Neutrophil (primary cell): ENCODE data around the gene BMPR1B.

ENCODE experiments used
- H3K27ac ChIP-seq: fragments of 200-600 bp; sonication (generic); 2 replicates; pipeline ENCODE4 v1.5.1; 2016; ENCODE audit warnings: mild to moderate bottlenecking, moderate library complexity
- H3K27me3 ChIP-seq: fragments of 200-600 bp; sonication (generic); 2 replicates; pipeline ENCODE4 v1.6.0; 2016; ENCODE audit warnings: mild to moderate bottlenecking
- H3K36me3 ChIP-seq: fragments of 200-600 bp; sonication (generic); 2 replicates; pipeline ENCODE4 v1.5.1; 2017
- H3K4me1 ChIP-seq, 2 experiments: fragments of 200-600 bp in 1 of 2; sonication (generic) in 1 of 2; 1 replicate in 1 of 2; 2 replicates in 1 of 2; pipeline versions ENCODE4 v1.5.1 to v1.6.1; 2013 to 2016; ENCODE audit warnings: low read depth in 1 of 2, low read length in 1 of 2, mild to moderate bottlenecking in 1 of 2, moderate library complexity in 1 of 2; ENCODE audit not compliant: control insufficient read depth in 1 of 2, insufficient read depth in 1 of 2
- H3K4me3 ChIP-seq, 2 experiments: fragments of 200-600 bp in 1 of 2; sonication (generic) in 1 of 2; 1 replicate in 1 of 2; 2 replicates in 1 of 2; pipeline ENCODE4 v1.5.1; 2013 to 2016; ENCODE audit warnings: low read depth in 1 of 2, low read length in 1 of 2, mild to moderate bottlenecking in 1 of 2, moderate library complexity in 1 of 2
- H3K9me3 ChIP-seq: fragments of 200-600 bp; sonication (generic); 2 replicates; pipeline ENCODE4 v1.5.1; 2016
- CTCF ChIP-seq: fragments of 200-600 bp; sonication (generic); IDR thresholded peaks from 2 replicates; pipeline ENCODE4 v1.5.1; 2016; ENCODE audit warnings: antibody characterized with exemption

BMPR1B gene

GRCh38 chr4:94782707-94783106, 25.0 kb downstream of the BMPR1B start:
- TF ChIP-seq CTCF, result no peak
- no peak overlapping the region for H3K27ac ChIP-seq

GRCh38 chr4:94791701-94792100, 33.9 kb downstream of the BMPR1B start:
- Histone ChIP-seq H3K4me3 (no peak overlapping the region), H3K27me3 (no peaks in the 10 kb centered on the region), H3K9me3 (no peaks in the 10 kb centered on the region), H3K36me3 (no peaks in the 10 kb centered on the region), H3K27ac (no peak overlapping the region), H3K4me1 (no peaks in the 10 kb centered on the region)
- no peak for TF ChIP-seq CTCF

More at GRCh38 chr4:94782707-94783106, 25.0 kb downstream of the BMPR1B start:
- H3K4me3 ChIP-seq, result no peak overlapping the region
- no peaks in the 10 kb centered on the region for H3K9me3 ChIP-seq
- H3K36me3 ChIP-seq, result no peaks in the 10 kb centered on the region
- H3K4me1 ChIP-seq, result no peaks in the 10 kb centered on the region
- H3K27me3 ChIP-seq, result no peaks in the 10 kb centered on the region

GRCh38 chr4:94798808-94799207, 41.1 kb downstream of the BMPR1B start:
- no peak overlapping the region for H3K27ac ChIP-seq
- H3K4me3 ChIP-seq, result no peak overlapping the region
- TF ChIP-seq CTCF, result no peak
- no peaks in the 10 kb centered on the region for H3K27me3 ChIP-seq
- H3K9me3 ChIP-seq, result no peaks in the 10 kb centered on the region
- no peaks in the 10 kb centered on the region for H3K36me3 ChIP-seq
- no peaks in the 10 kb centered on the region for H3K4me1 ChIP-seq

- Histone ChIP-seq H3K9me3 (no peaks in the 10 kb centered on the region), H3K36me3 (no peaks in the 10 kb centered on the region), H3K27me3 (no peaks in the 10 kb centered on the region), H3K4me3 (no peak overlapping the region), H3K4me1 (no peaks in the 10 kb centered on the region), H3K27ac (no peak overlapping the region)
- TF ChIP-seq CTCF, result no peak
Observed at GRCh38 chr4:94801016-94801415, 43.3 kb downstream of the BMPR1B start.

GRCh38 chr4:94802091-94802490, 44.3 kb downstream of the BMPR1B start:
- Histone ChIP-seq H3K27me3 (no peaks in the 10 kb centered on the region), H3K4me3 (no peak overlapping the region), H3K27ac (no peak overlapping the region), H3K36me3 (no peaks in the 10 kb centered on the region), H3K4me1 (no peaks in the 10 kb centered on the region), H3K9me3 (no peaks in the 10 kb centered on the region)
- TF ChIP-seq CTCF, result no peak

GRCh38 chr4:94803181-94803580, 45.4 kb downstream of the BMPR1B start:
- Histone ChIP-seq H3K36me3 (no peaks in the 10 kb centered on the region), H3K4me1 (no peaks in the 10 kb centered on the region), H3K27me3 (no peaks in the 10 kb centered on the region), H3K27ac (no peak overlapping the region), H3K9me3 (no peaks in the 10 kb centered on the region), H3K4me3 (no peak overlapping the region)
- no peak for TF ChIP-seq CTCF
